Measurements from ENCODE around the gene ETNK2.

Gene ETNK2

GRCh38 chr1:204151552-204152309 is at the start of gene ETNK2:
TSS of gene ETNK2 (minus strand) at chr1:204152044. CDS start at chr1:204151852, 192 bp downstream.
- DNase-seq (ENCODE audit: low spot score), result peak; percentile 60

GRCh38 chr1:204201348-204202040 is 49.6 kb upstream of the ETNK2 start:
- DNase-seq (ENCODE audit: low spot score), result no peak

GRCh38 chr1:204199579-204199978 is 47.7 kb upstream of the ETNK2 start:
- DNase-seq (ENCODE audit: low spot score), result no peak

- DNase-seq (ENCODE audit: low spot score), result no peak
Measured at GRCh38 chr1:204198348-204199340, 46.8 kb upstream of the ETNK2 start.

GRCh38 chr1:204197068-204197467 is 45.2 kb upstream of the ETNK2 start:
- no peak for DNase-seq (ENCODE audit: low spot score)

- DNase-seq (ENCODE audit: low spot score), result no peak
Measured at GRCh38 chr1:204196068-204196795, 44.4 kb upstream of the ETNK2 start, which contains the start of gene KISS1. TSS of gene KISS1 (minus strand) at chr1:204196491. CDS start at chr1:204192876, 3,615 bp downstream.

- DNase-seq (ENCODE audit: low spot score), result no peak
Measured at GRCh38 chr1:204194771-204195170, 42.9 kb upstream of the ETNK2 start.

GRCh38 chr1:204194080-204194479 is 42.2 kb upstream of the ETNK2 start:
- no peak for DNase-seq (ENCODE audit: low spot score)

- no peak for DNase-seq (ENCODE audit: low spot score)
Measured at GRCh38 chr1:204192589-204193352, 40.9 kb upstream of the ETNK2 start.

- no peak for DNase-seq (ENCODE audit: low spot score)
Measured at GRCh38 chr1:204192046-204192445, 40.2 kb upstream of the ETNK2 start.

- DNase-seq (ENCODE audit: low spot score), result no peak
Measured at GRCh38 chr1:204191456-204191855, 39.6 kb upstream of the ETNK2 start.

GRCh38 chr1:204190212-204191211 is 38.7 kb upstream of the ETNK2 start:
- no peak for DNase-seq (ENCODE audit: low spot score)

GRCh38 chr1:204188959-204189639 is 37.3 kb upstream of the ETNK2 start:
- DNase-seq (ENCODE audit: low spot score), result no peak

GRCh38 chr1:204186597-204186996 is 34.8 kb upstream of the ETNK2 start:
- no peak for DNase-seq (ENCODE audit: low spot score)

- DNase-seq (ENCODE audit: low spot score), result no peak
Measured at GRCh38 chr1:204181116-204181515, 29.3 kb upstream of the ETNK2 start.

GRCh38 chr1:204180133-204180532 is 28.3 kb upstream of the ETNK2 start:
- no peak for DNase-seq (ENCODE audit: low spot score)

GRCh38 chr1:204178487-204179281 is 26.8 kb upstream of the ETNK2 start:
- DNase-seq (ENCODE audit: low spot score), result no peak

GRCh38 chr1:204177133-204177532 is 25.3 kb upstream of the ETNK2 start:
- DNase-seq (ENCODE audit: low spot score), result no peak
